DOHH2 (cell line): ENCODE results near the gene OTOP3.

Source experiments
- H3F3A ChIP-seq: fragments of 200-600 bp; sonication (generic), shearing (Covaris generic); 2 replicates; pipeline ENCODE4 v1.6.0; 2016; ENCODE audit warnings: antibody characterized with exemption, mild to moderate bottlenecking; ENCODE audit not compliant: control insufficient read depth, insufficient read depth
- H3K27ac ChIP-seq: fragments of 200-600 bp; sonication (generic); 2 replicates; pipeline ENCODE4 v1.5.1; 2014; ENCODE audit warnings: low read depth, mild to moderate bottlenecking, low read length, moderate library complexity
- H3K27me3 ChIP-seq: fragments of 200-600 bp; sonication (generic); 2 replicates; pipeline ENCODE4 v1.6.1; 2014; ENCODE audit warnings: mild to moderate bottlenecking, low read length, mixed read lengths; ENCODE audit not compliant: control insufficient read depth
- H3K36me3 ChIP-seq: fragments of 200-600 bp; sonication (generic); 2 replicates; pipeline ENCODE4 v1.6.1; 2014; ENCODE audit warnings: mild to moderate bottlenecking, low read length, moderate library complexity, mixed read lengths; ENCODE audit not compliant: control insufficient read depth
- H3K4me1 ChIP-seq: fragments of 200-600 bp; sonication (generic); 2 replicates; pipeline ENCODE4 v1.6.1; 2014; ENCODE audit warnings: mild to moderate bottlenecking, low read length, mixed read lengths; ENCODE audit not compliant: control insufficient read depth
- H3K4me2 ChIP-seq: fragments of 200-600 bp; sonication (generic); 2 replicates; pipeline ENCODE4 v1.6.0; 2014; ENCODE audit warnings: mild to moderate bottlenecking, low read length, moderate library complexity
- H3K4me3 ChIP-seq: fragments of 200-600 bp; sonication (generic); 2 replicates; pipeline ENCODE4 v1.5.1; 2014; ENCODE audit warnings: mild to moderate bottlenecking, low read length, mixed read lengths
- H3K79me2 ChIP-seq: fragments of 200-600 bp; sonication (generic); 2 replicates; pipeline ENCODE4 v1.6.1; 2014; ENCODE audit warnings: mild to moderate bottlenecking, low read length, mixed read lengths; ENCODE audit not compliant: control insufficient read depth
- H3K9me2 ChIP-seq: fragments of 200-600 bp; sonication (generic); replicated peaks from 2 replicates; pipeline ENCODE4 v1.6.1; 2014; ENCODE audit warnings: mild to moderate bottlenecking, low read length, mixed read lengths; ENCODE audit not compliant: control insufficient read depth
- H3K9me3 ChIP-seq: fragments of 200-600 bp; sonication (generic); 2 replicates; pipeline ENCODE4 v1.6.1; 2014; ENCODE audit warnings: antibody characterized with exemption, low read length, mixed read lengths; ENCODE audit not compliant: control insufficient read depth, insufficient read depth
- H4K20me1 ChIP-seq: fragments of 200-600 bp; sonication (generic); 2 replicates; pipeline ENCODE4 v1.6.0; 2014; ENCODE audit warnings: low read depth, mild to moderate bottlenecking, antibody characterized with exemption, low read length, moderate library complexity; ENCODE audit not compliant: control insufficient read depth, insufficient read depth
- CTCF ChIP-seq: fragments of 200-600 bp; sonication (generic); IDR thresholded peaks from one replicate; pipeline ENCODE4 v1.5.1; 2014; ENCODE audit warnings: antibody characterized with exemption, mild to moderate bottlenecking, low read depth, low read length; ENCODE audit not compliant: poor library complexity, severe bottlenecking
- EZH2phosphoT487 ChIP-seq: fragments of 200-600 bp; sonication (generic); IDR thresholded peaks from 2 replicates; pipeline ENCODE4 v1.6.1; 2017; ENCODE audit warnings: borderline replicate concordance, mild to moderate bottlenecking, antibody characterized with exemption, low read length, moderate library complexity, mixed read lengths

OTOP3 gene

GRCh38 chr17:74987418-74987908 is 51.8 kb downstream of the OTOP3 start, which contains the start of gene CDR2L:
Gene CDR2L (plus strand): TSS chr17:74987632. CDS start chr17:74988044, 412 bp downstream.
- Histone ChIP-seq H3K27me3 (peaks cover 45% of the 10 kb centered on the region), H3K27ac (no peak within 1 kb of the TSS)

GRCh38 chr17:74987909-74988711 is 52.4 kb downstream of the OTOP3 start:
- Histone ChIP-seq H4K20me1 (no peaks in the 10 kb centered on the region), H3K27ac (no peak overlapping the region), H3K4me2 (peak overlapping the region; percentile 78), H3F3A (no peaks in the 10 kb centered on the region), H3K27me3 (peaks cover 42% of the 10 kb centered on the region), H3K4me3 (peak overlapping the region; percentile 70), H3K4me1 (peaks cover 17% of the 10 kb centered on the region), H3K36me3 (no peaks in the 10 kb centered on the region), H3K79me2 (no peaks in the 10 kb centered on the region), H3K9me3 (no peaks in the 10 kb centered on the region), H3K9me2 (no peaks in the 10 kb centered on the region)
- TF ChIP-seq EZH2phosphoT487 (no peak; the same call in 1 of the 2 replicates), CTCF (no peak)

More at GRCh38 chr17:74987418-74987908, 51.8 kb downstream of the OTOP3 start, which contains the start of gene CDR2L:
- Histone ChIP-seq H3K9me3 (no peaks in the 10 kb centered on the region), H3K9me2 (no peaks in the 10 kb centered on the region), H3K4me3 (peak within 1 kb of the TSS; percentile 70), H3K4me1 (peaks cover 20% of the 10 kb centered on the region), H3F3A (no peaks in the 10 kb centered on the region), H3K79me2 (no peaks in the 10 kb centered on the region), H3K4me2 (peak within 1 kb of the TSS; percentile 78), H3K36me3 (no peaks in the 10 kb centered on the region), H4K20me1 (no peaks in the 10 kb centered on the region)
- TF ChIP-seq EZH2phosphoT487 (no peak; the same call in 1 of the 2 replicates), CTCF (no peak)

- Histone ChIP-seq H4K20me1 (no peaks in the 10 kb centered on the region), H3K9me2 (no peaks in the 10 kb centered on the region), H3K4me3 (no peak overlapping the region), H3K27me3 (peaks cover 31% of the 10 kb centered on the region), H3K79me2 (no peaks in the 10 kb centered on the region), H3K4me1 (peaks cover 17% of the 10 kb centered on the region), H3K27ac (no peak overlapping the region), H3F3A (no peaks in the 10 kb centered on the region), H3K4me2 (no peak overlapping the region), H3K36me3 (no peaks in the 10 kb centered on the region), H3K9me3 (no peaks in the 10 kb centered on the region)
- TF ChIP-seq CTCF (no peak), EZH2phosphoT487 (no peak)
Measured at GRCh38 chr17:74990581-74991105, 54.9 kb downstream of the OTOP3 start.
